Right lobe of liver (tissue), 6 donors: ENCODE results near the gene APBB2. TPM values are rescaled to one million over a fixed set of nuclear protein-coding genes. Genes with fewer than 3 reads are reported as not detected.
A peak's percentile ranks its signal among the peaks of the same experiment; 100 is the strongest.

ENCODE experiments used
- ATAC-seq, 4 donors: fragments of 200-7000 bp; cut with Tn5 transposase; one replicate each; pipeline ENCODE4 v1.9.1; 2020; ENCODE audit warnings: mild to moderate bottlenecking in 4 of 4, moderate library complexity in 4 of 4
- DNase-seq, 3 donors: peaks; one replicate each; pipeline ENCODE4 v3.0.0-alpha.2; 2020
- H3K27ac ChIP-seq, 3 donors: fragments of 200-600 bp; one replicate each; pipeline ENCODE4 v1.8.0; 2022
- H3K27me3 ChIP-seq, 2 donors: fragments of 200-600 bp; one replicate each; pipeline ENCODE4 v1.8.0; 2022
- H3K36me3 ChIP-seq, 4 donors: fragments of 200-600 bp; sonication (generic) in 1 of 4; one replicate each; pipeline versions ENCODE4 v1.5.1 to v1.8.0; 2017 to 2022; ENCODE audit warnings: control low read depth in 1 of 4
- H3K4me1 ChIP-seq, 4 donors: fragments of 200-600 bp; sonication (generic) in 1 of 4; one replicate each; pipeline versions ENCODE4 v1.5.1 to v1.8.0; 2017 to 2022; ENCODE audit warnings: control low read depth in 1 of 4
- H3K4me3 ChIP-seq, 3 donors: fragments of 200-600 bp; one replicate each; pipeline ENCODE4 v1.8.0; 2022
- H3K9me3 ChIP-seq, 4 donors: fragments of 200-600 bp; sonication (generic) in 1 of 4; one replicate each; pipeline versions ENCODE4 v1.5.1 to v1.8.0; 2017 to 2022; ENCODE audit warnings: control low read depth in 1 of 4
- POLR2A ChIP-seq: fragments of 450-650 bp; IDR thresholded peaks from one replicate; pipeline ENCODE4 v1.6.1; 2017; ENCODE audit warnings: antibody characterized with exemption, mild to moderate bottlenecking
- WGBS: methylation state at CpG from one replicate; pipeline ENCODE4 v1.1.6; 2018; ENCODE audit warnings: low coverage, low lambda C conversion rate; ENCODE audit not compliant: insufficient coverage; ENCODE audit errors: missing lambda C conversion rate; 5-methylcytosine and 5-hydroxymethylcytosine counted together
- intact Hi-C, 2 donors: fragments of 100-400 bp; cut with DNase I; formaldehyde crosslinking; loops; one replicate each; pipeline versions ENCODE4 v1.11.2 to v1.14.1; 2022
- total RNA-seq, 6 experiments: library from RNA; depleted of rRNA in 2 of 6; stranded (reverse); fragments of >200 nt in 2 of 6; fragmentation: NEBNext Ultra II Directional in 3 of 6; extraction: Animal tissue kit (Norgen Biotek cat#: 25700) in 3 of 6; gene quantifications; one replicate each; pipeline versions ENCODE4 v1.1.0 to v1.2.4, GENCODE V29; 2016 to 2023
- TF ChIP-seq, protein P1 (sequence below), 4 donors: fragments of 200-600 bp in 3 of 4; fragments of 450-650 bp in 1 of 4; IDR thresholded peaks; one replicate each; pipeline versions ENCODE4 v1.5.1 to v1.8.0; 2016 to 2022; ENCODE audit warnings: antibody characterized with exemption in 4 of 4, mild to moderate bottlenecking in 2 of 4
- donor health status: DM: no; HTN: yes; CAD: no.
- donor health status: DM: no; HTN: no; CAD: no.
- donor health status: DM: no; HTN: no; CAD: no.
- donor health status: DM: no; HTN: yes; CAD: no.
- donor health status: DM: no; HTN: yes; CAD: no.

APBB2 gene
- total RNA-seq, 6 experiments from 2014 or later: 14.1 to 27.9 (median 25.1) TPM

DNA sequence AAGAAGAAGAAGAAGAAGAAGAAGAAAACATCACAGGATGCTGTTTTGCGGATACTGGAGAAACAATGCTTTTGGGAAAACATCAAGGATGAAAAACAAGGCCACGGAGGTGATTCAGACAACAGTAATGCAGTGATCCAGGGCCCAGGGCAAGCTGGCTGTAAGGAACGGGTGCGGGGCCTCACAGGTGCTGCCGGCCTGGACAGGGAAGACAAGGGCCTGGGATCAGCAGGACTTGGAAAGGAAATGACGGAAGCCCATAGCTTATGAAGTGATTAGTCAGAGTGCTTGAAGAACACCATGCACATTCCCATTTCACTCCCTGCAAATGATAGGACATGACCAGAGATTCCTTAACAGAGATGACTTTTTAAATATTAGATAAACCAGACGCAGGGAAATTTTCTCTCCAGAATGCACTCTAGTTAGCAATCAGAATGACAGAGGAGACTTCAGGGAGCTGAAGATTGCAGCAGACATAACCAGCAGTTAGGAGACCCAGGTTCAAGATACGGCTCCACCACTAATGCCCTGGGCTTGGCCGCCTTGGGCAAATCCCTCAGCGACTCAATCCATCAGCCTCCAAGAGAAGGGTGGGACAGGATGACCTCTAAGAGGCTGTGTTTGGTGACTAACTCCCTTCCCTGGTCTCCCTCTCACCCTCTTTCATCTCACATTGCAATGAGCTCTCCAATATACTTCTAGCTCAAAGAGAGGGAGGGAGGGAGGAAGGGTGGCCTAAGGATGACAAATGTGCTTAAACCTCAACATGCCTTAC lies 54.1 kb downstream of the APBB2 start:
- intact Hi-C loops: no loop called here
- peak in 2 of 4 donors; percentile 51 to 76 for ATAC-seq

DNA sequence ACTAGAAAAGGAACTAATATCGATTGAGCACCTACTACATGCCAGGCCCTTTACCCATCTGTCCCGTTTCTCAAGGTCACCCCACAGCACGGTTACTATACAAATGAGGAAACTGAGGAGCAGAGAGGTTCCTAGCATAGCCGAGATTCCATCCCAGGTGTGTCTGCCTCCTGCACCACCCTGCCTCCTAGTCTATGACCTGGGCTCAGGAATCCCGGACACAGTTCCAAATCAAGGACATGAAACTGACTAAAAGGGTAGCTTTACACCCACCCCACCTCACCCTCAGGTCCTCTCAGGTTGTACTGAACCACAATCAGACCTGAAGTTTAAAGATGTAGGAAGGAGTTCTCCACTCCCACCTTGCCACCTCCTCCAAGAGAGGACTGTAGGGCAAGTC lies 55.6 kb downstream of the APBB2 start:
- Histone ChIP-seq H3K27ac (no peak overlapping the region), H3K9me3 (no peaks in the 10 kb centered on the region), H3K4me3 (no peak overlapping the region), H3K27me3 (no peaks in the 10 kb centered on the region), H3K36me3 (no peaks in the 10 kb centered on the region), H3K4me1 (peaks cover 0 to 18% (median 3%) of the 10 kb centered on the region in 4 donors)
- TF ChIP-seq POLR2A: no peak
- no peak for ATAC-seq
- intact Hi-C loops: no loop called here
- no peak for DNase-seq
- WGBS: 70% methylated on average over 2 of the region's 5 CpGs

More for the DNA sequence above, 54.1 kb downstream of the APBB2 start:
- Histone ChIP-seq H3K36me3 (no peaks in the 10 kb centered on the region), H3K4me1 (peaks cover 0 to 14% (median 3%) of the 10 kb centered on the region in 4 donors), H3K9me3 (no peaks in the 10 kb centered on the region), H3K27me3 (no peaks in the 10 kb centered on the region), H3K4me3 (no peak overlapping the region), H3K27ac (no peak overlapping the region)
- no peak for TF ChIP-seq POLR2A
- TF ChIP-seq, protein P1, sequence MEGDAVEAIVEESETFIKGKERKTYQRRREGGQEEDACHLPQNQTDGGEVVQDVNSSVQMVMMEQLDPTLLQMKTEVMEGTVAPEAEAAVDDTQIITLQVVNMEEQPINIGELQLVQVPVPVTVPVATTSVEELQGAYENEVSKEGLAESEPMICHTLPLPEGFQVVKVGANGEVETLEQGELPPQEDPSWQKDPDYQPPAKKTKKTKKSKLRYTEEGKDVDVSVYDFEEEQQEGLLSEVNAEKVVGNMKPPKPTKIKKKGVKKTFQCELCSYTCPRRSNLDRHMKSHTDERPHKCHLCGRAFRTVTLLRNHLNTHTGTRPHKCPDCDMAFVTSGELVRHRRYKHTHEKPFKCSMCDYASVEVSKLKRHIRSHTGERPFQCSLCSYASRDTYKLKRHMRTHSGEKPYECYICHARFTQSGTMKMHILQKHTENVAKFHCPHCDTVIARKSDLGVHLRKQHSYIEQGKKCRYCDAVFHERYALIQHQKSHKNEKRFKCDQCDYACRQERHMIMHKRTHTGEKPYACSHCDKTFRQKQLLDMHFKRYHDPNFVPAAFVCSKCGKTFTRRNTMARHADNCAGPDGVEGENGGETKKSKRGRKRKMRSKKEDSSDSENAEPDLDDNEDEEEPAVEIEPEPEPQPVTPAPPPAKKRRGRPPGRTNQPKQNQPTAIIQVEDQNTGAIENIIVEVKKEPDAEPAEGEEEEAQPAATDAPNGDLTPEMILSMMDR (IDR thresholded peaks at IDR 0.05): no peak
- WGBS: 70% methylated on average over 8 of the region's 10 CpGs
- no peak for DNase-seq

DNA sequence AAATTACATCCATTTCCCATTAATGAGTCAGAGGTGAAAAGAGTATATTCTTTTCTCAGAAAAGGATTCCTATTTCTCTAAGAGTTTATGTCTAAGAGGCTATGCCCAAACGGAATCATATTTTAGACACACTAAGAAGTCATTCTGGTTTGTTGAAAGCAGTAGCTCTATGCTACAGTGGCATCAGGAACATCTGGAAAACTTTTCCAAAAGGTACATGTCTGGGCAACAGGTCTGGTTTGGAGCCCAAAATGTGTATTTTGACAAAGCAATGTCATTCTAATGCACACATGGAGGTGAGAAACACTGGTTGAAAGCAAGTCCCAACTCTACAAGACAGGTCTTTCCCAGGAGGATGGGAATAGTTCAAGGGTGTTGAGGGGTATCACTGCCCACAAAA lies 56.1 kb downstream of the APBB2 start:
- DNase-seq (no peak), ATAC-seq (no peak)
- H3K27me3 ChIP-seq: no peaks in the 10 kb centered on the region
- peaks cover 0 to 19% (median 3%) of the 10 kb centered on the region in 4 donors for H3K4me1 ChIP-seq
- no peaks in the 10 kb centered on the region for H3K36me3 ChIP-seq
- intact Hi-C loops: no loop called here
- no peak overlapping the region for H3K4me3 ChIP-seq
- no peak overlapping the region for H3K27ac ChIP-seq
- WGBS: 64% methylated on average over 1 of the region's 1 CpG
- no peaks in the 10 kb centered on the region for H3K9me3 ChIP-seq
- TF ChIP-seq, protein P1 (IDR thresholded peaks at IDR 0.05): no peak
- TF ChIP-seq POLR2A: no peak

DNA sequence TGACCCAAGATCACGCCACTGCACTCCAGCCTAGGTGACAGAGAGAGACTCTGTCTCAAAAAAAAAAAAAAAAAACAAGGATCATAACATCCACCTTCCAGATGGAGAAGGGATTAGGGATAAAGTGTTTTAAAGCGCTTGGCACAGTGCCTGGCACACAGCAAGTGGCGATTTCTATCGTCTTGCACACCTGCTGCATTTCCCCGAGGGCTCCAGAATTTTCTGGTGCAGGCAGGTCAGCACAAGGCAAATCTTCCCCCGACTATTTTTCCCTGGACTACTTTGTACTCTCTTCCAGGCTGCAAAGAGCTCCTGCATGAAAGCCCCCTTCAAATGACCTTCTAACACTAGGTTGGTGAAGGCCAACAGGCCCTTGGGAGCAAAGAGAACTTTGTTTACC lies 57.3 kb downstream of the APBB2 start:
- intact Hi-C loops: no loop called here
- H3K27me3 ChIP-seq: no peaks in the 10 kb centered on the region
- TF ChIP-seq POLR2A: no peak
- TF ChIP-seq, protein P1 (IDR thresholded peaks at IDR 0.05): no peak
- H3K9me3 ChIP-seq: no peaks in the 10 kb centered on the region
- peaks cover 0 to 19% (median 3%) of the 10 kb centered on the region in 4 donors for H3K4me1 ChIP-seq
- 83% methylated on average over 4 of the region's 6 CpGs for WGBS
- H3K36me3 ChIP-seq: no peaks in the 10 kb centered on the region
- DNase-seq: no peak
- H3K4me3 ChIP-seq: no peak overlapping the region
- ATAC-seq: no peak
- H3K27ac ChIP-seq: no peak overlapping the region

DNA sequence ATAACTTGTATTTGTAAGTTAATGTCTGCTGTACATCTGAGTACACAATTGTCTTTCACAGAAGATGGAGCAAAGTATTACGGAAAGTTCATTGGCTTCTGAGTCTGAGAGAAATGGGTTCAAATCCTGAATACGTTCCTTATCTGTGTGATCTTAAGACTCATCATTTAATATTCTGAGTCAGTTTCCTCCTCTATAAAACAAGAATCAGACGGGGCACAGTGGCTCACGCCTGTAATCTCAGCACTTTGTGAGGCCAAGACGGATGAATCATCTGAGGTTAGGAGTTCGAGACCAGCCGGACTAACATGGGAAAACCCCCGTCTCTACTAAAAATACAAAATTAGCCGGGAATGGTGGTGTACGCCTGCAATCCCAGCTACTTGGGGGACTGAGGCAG lies 57.8 kb downstream of the APBB2 start:
- no peak for DNase-seq
- H3K4me3 ChIP-seq: no peak overlapping the region
- 64% methylated on average over 9 of the region's 10 CpGs for WGBS
- H3K27me3 ChIP-seq: no peaks in the 10 kb centered on the region
- no peak for ATAC-seq
- intact Hi-C loops: no loop called here
- H3K27ac ChIP-seq: peak overlapping the region in 1 of 3 donors; percentile 25
- TF ChIP-seq, protein P1 (IDR thresholded peaks at IDR 0.05): no peak
- TF ChIP-seq POLR2A: no peak
- no peaks in the 10 kb centered on the region for H3K9me3 ChIP-seq
- no peaks in the 10 kb centered on the region for H3K36me3 ChIP-seq
- H3K4me1 ChIP-seq: peaks cover 0 to 19% (median 3%) of the 10 kb centered on the region in 4 donors
